Medulla oblongata (tissue), 1 donor: ENCODE measurements around the gene ZSWIM3.
"Not testable (repeated sequence)": the region's sequence is repeated elsewhere in the genome, so short reads cannot be mapped to it uniquely, and the experiment has no call there.

Experiments
- DNase-seq: peaks from one replicate; pipeline ENCODE4 v3.0.0-alpha.2; 2015; ENCODE audit errors: extremely low spot score

Gene ZSWIM3

DNA sequence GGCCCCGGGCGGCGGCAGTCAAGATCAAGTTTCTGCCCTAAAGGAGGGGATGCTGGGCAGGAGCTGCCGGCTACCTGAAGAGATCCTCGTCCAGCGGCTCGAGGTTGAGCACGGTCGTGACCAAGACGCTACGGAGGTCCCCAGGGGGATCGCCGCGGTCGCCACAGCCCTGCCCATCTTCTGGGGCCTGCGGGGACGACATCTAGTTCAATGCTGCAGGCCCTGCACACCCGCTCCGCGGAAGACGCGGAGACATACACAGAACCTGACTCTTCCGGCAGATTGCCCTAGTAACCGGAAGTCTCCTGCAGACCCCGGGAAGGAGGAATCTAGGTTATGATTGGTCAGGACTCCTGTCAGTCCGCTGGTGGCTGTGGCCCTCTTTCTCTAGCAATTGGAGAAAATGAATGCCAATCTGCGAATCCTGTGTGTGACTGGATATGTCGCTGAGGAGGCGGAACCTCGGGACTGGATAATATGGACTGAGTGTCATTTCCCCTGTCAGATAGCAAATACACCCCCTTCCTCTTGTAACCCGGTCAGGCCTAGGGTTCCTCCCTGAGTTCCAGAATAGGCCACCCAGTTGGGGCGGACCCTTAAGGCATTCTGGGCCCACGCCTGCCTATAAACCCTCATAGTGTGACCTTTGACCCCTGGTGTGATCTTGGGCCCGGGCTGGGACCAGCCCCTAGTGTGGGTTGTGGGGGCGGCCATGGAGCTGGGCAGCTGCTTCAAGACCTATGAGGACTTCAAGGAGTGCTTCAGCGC, at the start of gene ZSWIM3, which contains the start of gene ACOT8:
Gene ZSWIM3, plus strand, starts transcription at position 501 of the 768 bp plus-strand sequence. Its CDS starts 212 bp downstream, at position 713.
Gene ACOT8, minus strand, starts transcription at position 279 of the 768 bp plus-strand sequence. Its CDS starts 77 bp downstream, at position 202.
- peak; percentile 100 for DNase-seq

- DNase-seq = no peak
These were observed 47.0 kb upstream of the ZSWIM3 start for GRCh38 chr20:45810191-45810970.

GRCh38 chr20:45812157-45813005, 45.0 kb upstream of the ZSWIM3 start, which contains the start of gene UBE2C:
Gene UBE2C, plus strand, starts transcription at chr20:45812644. Its CDS starts 52 bp downstream, at chr20:45812696.
- peak; percentile 100 for DNase-seq

DNA sequence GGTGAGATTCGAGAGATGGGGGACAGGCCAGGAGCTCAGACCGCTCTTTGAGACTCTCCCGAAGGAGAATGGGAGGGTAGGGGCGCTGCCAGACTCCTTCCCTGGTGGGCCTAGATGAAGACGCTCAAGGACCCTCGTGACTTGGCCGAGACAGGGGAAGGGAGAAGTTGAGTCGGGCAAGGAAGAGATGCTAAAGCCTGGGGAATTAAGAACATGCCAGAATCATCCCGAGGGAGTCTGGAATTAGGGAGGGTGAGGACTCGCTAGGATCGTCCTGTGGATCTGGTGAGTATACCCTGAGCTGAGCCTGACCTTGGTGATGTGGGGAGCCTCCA, 44.4 kb upstream of the ZSWIM3 start:
- no peak for DNase-seq

DNA sequence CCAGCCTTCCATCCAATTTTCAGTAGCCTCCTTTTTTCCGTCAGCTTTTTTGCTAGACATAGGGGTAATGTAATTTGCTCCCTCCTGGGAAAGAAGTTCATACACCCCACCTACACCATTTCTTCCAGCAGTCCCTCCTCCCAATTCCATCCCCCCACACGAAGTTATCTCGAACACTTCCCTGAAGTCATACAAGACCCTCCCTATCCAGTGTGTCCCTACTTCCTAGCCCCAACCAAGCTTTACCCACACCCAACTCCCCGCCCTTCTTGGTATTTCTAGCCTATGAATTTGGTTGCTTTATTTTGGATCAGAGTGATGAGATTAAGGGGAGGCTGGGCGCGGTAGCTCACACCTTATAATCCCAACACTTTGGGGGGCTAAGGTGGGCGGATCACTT, 43.9 kb upstream of the ZSWIM3 start:
- DNase-seq = no peak

GRCh38 chr20:45814314-45814713, 43.1 kb upstream of the ZSWIM3 start:
- no peak for DNase-seq

DNA sequence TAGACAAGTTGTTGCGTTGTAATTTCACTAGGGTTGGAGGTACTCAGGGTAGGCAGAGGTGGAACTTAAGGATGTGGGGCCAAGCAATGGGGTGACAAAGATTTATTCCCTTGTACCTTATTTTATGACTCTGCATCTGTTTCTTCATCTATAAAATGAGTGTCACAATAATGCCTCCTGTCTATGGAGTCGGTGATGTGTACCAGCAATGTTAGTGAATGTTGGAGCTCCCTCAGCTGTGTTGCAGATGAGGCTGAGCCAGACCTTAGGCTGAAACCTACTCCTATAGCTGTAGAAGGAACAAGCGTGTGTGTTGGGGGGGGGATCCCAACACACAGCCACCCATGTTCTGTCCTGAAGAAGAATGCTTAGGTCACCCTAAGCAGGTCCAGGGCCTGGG, 40.5 kb upstream of the ZSWIM3 start:
- no peak for DNase-seq

DNA sequence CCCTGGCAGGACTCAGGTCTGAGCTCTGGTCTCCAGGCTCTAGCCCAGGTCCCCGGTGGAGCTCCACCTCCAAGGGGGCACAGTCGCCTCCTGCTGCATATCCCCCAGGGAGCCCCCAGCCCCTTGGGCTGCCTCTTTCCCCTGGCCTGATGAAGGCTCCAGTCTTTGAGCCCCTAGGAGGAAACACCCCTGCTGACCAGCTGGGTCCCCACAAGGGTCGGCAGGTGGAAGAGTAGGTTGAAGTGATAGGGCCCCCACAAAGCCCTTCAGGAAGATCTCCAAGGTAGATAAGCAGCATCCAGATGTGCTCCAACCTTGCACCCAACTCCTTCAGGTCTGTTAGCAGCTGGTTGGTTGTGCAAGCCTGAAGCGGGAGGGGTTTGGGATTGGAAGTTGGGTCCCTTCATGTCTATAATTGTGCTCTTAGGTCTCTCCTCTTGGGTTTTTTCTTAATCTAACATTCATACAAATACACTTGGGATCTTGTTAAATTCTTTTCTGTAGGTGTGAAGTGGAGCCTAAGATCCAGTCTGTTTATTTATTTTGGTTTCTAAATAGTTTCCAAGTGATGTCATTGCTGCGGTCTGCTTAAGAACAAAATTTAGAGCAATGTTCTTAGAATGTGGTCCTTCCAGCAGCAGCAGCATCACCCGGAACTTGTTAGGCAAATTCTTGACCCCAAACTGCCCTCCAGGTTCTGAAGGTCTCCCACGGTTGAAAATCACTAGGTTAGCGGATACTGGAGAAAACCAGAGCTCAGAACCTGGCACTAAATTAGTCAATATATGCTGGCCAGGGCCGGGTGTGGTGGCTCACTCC, 39.8 kb upstream of the ZSWIM3 start:
- no peak for DNase-seq

DNA sequence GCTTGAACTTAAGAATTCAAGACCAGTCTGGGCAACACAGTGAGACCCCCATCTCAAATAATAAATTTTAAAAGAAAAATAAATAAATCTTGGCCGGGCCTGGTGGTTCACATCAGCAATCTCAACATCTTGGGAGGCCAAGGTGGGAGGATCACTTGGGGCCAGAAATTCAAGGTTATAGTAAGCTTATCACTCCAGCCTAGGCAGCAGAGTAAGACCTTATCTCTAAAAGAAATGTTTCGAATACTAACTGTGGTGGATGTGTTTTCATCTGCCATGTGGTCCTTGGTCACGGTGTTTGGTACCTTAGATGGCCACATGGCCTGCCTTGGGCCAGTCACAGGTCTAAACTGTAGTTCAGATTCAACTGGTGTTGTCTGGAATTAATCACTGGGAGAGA, 39.2 kb upstream of the ZSWIM3 start:
- DNase-seq = no peak

GRCh38 chr20:45819466-45819865, 37.9 kb upstream of the ZSWIM3 start:
- DNase-seq = no peak

GRCh38 chr20:45821947-45822346, 35.5 kb upstream of the ZSWIM3 start:
- DNase-seq = no peak

GRCh38 chr20:45822857-45823256, 34.6 kb upstream of the ZSWIM3 start:
- no peak for DNase-seq

- DNase-seq = no peak
These were observed 33.2 kb upstream of the ZSWIM3 start for GRCh38 chr20:45823949-45824835.

DNA sequence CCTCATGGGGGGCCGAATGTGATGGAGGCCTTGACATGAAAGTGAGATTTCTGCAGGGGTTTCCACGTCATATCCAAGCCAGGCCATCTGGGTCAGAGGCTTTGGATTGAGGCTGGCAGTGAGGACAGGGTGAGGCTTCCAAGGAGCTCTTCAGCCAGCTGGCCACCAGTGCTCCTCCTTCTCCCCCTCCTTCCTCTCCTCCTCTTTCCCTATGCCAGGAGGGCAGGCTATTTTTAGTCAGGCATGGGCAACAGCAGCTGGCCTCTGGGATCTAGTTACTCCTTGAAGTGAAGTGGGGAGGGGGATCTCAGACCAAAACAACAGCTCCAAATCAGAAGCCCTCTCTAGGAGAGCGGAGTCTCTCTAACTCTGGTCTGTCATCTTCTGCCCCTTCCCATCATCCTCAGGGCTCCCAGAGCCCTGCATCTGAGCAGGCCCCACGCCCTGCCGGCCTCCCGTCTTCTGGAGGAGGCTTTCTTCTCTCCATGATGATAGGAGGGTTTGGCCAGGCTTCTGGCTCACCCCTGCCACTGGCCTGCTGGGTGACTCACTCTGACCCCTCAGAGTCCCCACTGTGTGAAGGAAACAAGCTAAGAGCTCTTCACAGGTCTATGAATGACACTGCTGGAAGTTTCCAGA, 30.9 kb upstream of the ZSWIM3 start:
- DNase-seq = peak; percentile 34

GRCh38 chr20:45827030-45827652, 30.3 kb upstream of the ZSWIM3 start, which contains the start of gene TNNC2:
Gene TNNC2, minus strand, starts transcription at chr20:45827312. Its CDS starts 64 bp downstream, at chr20:45827248.
- DNase-seq = no peak

DNA sequence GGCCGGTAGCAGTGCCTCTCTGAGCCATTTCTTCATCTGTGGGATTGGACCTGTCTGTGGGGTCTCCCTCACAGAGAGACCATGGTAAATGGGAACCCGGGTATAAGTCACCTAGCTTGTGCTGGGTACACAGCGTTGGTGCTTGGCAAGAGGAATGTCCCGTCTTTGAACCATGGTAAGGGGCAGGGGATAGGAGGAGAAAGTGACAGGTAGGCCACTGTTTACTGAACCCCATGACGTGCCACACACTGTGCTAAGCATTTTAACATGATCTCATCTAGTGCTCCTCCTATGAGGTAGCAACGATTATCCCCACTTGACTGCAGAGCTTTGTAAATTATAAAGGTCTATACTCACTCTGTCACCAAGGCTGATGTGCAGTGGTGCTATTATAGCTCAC, 29.7 kb upstream of the ZSWIM3 start:
- DNase-seq = no peak

DNA sequence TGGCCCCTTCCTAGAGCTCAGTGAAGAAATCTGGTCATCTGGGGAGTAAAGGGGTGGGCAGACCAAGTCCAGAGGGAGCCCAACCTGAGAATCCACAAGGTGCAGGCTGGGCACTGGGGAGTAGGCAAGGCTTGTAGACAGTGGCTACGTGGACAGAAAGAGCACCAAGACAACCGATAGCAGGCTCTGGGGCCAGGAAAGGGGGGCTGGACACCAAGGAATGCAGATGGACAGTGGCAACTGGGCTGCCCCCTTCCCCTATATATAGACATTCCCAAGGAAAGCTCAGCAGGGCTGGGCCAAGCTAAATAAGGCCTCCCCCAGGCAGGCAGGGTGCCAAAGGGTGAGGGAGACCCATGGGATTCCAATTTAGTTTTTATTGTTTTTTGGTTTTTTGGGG, 28.8 kb upstream of the ZSWIM3 start:
- no peak for DNase-seq

- DNase-seq = not testable (repeated sequence)
These were observed 27.7 kb upstream of the ZSWIM3 start for GRCh38 chr20:45829673-45830106.

DNA sequence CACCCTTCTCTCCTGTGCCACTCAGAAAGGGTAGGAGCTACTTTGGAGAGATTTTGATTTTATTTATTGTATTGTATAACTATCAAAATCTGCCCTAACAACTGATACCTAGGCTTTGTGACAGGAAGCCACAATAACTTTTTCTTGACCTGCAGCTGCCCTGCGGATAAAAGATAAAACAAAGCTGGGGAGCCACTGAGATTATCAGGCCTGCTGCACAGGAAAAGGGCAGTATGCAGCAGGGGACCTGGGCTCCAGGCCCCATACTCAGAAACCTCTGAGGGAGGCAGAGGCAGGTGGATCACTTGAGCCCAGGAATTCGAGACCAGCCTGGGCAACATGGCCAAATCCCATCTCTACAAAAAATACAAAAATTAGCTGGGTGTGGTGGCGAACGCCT, 24.8 kb upstream of the ZSWIM3 start:
- DNase-seq = no peak
